Fibroblast of skin of back (primary cell): ENCODE results near the gene NFXL1.

Source experiments
- DNase-seq: peaks from one replicate; pipeline ENCODE4 v3.0.0-alpha.2; 2013

The NFXL1 gene

GRCh38 chr4:47830265-47831025 is 83.9 kb downstream of the NFXL1 start:
- no peak for DNase-seq

DNA sequence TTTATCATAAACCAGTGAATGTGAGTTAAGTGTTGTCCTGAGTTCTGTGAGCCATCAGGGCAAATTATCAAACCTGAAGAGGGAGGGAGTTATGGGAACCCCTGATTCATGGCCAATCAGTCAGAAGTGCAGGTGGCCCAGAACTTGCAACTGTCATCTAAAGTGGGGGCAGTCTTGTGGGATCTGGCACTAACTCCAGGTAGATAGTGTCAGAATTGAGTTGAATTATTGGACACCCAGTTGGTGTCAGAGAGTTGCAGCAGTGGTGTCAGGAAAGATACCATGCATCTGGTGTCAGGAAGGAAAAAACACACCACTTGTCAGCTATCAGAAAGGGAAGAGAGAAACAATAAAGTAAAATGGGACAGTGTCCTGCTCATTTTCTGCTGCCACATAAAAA is 84.9 kb downstream of the NFXL1 start:
- no peak for DNase-seq

- DNase-seq = no peak
Measured at GRCh38 chr4:47827343-47828047, 86.9 kb downstream of the NFXL1 start.

DNA sequence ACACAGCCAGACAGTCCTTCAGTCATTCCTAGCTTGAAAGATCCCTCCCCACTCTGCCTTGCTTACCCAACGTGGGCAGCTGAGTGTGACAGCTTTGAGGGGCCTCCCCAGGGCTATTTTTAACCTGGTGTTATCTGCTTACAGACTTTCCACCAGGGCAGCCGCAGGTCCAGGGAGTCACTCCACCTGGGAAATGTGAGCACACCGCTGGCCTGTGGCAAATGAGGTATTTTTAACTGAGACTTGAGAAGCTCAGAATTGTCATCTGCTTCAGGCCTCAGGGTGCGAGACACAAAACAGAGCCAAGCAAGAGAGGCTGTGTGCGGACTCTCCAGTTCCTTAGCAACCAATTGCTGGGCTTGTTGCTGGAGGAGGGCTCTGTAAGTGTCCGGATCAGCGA is 89.5 kb downstream of the NFXL1 start:
- no peak for DNase-seq

DNA sequence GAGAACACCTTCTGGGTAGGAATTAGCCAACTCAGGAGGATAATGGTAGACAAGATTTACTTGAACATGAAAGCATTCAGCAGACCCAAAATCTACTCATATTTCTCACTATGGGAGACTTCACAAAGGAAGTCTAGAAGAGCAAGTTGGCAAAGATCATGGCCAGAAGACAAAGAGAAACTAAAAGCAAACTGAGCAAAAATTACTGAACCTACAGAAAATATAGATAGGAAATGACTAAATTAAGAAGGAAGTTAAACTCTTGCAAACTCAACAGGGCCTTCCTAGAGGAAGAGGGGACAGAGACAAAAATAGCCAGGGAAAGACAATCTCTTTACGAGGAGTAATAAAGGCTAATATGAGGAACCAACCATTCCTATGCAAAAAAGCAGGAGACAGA is 95.2 kb downstream of the NFXL1 start:
- no peak for DNase-seq

- DNase-seq = no peak
Measured at GRCh38 chr4:47817275-47817674, 97.1 kb downstream of the NFXL1 start.

DNA sequence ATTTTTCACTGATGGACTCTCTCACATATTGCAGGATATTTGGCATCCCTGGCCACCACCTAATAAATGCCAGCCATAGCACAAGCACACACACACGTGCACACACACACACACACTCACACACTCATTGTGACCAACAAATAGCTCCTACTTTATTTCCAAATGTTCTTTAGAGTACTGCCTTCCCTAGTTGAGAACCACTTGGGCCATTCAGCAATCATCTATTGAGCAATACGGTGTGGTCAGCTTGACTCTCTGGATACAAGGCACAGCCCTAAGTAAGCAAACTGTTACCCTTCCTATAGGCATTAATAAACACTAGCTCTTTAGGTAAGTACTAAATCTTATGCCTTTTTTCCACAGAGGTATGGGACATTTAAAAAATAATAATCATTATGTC is 97.6 kb downstream of the NFXL1 start:
- no peak for DNase-seq

DNA sequence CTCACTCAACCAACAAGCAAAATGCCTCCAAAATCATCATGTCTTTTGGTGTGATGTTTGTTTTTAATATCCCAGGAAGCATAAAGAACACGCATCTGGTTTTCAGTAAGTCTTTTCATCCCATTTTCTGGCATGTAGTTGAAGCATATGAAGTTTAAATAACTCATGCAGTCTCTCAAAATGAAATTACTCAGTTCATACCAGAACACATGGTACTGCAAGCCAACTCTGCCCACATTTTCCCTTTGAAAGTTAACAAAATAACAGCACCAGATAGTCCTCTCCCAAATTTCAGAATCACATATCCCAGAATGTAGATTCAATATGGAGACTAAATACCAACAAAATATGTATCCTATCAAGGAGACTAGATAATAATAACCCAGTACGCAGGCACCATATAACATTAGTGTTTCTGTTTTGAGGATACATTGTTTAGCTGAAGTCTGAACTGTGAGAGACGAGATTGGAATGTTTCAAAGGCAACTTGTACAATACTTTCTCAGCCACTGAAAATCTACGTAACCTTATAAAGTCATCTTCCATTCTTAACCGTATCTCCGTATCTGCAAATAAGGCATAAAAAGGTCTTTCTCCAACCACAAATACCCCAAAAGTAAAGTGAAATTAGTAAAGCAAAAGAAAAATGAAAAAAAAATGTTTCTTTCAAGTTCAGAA is 99.6 kb downstream of the NFXL1 start:
- peak; percentile 89 for DNase-seq

- no peak for DNase-seq
Measured at GRCh38 chr4:47809654-47810203, 104.7 kb downstream of the NFXL1 start.

- no peak for DNase-seq
Measured at GRCh38 chr4:47804598-47804997, 109.8 kb downstream of the NFXL1 start.

- DNase-seq = no peak
Measured at GRCh38 chr4:47801481-47802002, 112.8 kb downstream of the NFXL1 start.

DNA sequence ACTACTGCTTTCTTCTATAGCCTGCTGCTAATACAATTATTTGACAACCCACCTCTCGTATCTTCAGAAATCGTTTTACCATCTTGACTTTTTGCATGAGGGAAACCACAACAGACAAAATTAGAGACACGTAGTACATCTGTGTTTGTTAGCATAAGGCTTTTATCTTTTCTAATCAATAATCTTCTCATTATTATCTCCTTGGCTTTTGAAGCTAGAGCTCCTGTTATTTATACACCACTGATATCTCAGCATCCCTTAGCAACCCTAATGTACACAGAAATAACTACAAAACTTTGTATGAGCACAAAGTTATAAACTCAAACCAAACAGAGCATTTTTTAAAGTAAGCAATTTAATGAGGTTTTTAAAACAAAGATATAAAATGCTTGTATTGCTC is 116.2 kb downstream of the NFXL1 start:
- DNase-seq = no peak
